ENCODE measurements around the gene COX14. TPM values are rescaled to one million over a fixed set of nuclear protein-coding genes. Genes with fewer than 3 reads are reported as not detected.
A peak's percentile ranks its signal among the peaks of the same experiment; 100 is the strongest.

COX14 gene
- total and polyA plus RNA-seq, 7 experiments from 2014 or later = 37.2 to 244 (median 49.0) TPM

- Histone ChIP-seq H3K9me3 (ENCODE audit: control insufficient read depth in 2 of 3, low read length in 3 of 3) (no peaks in the 10 kb centered on the region), H3K4me1 (ENCODE audit: control insufficient read depth in 2 of 2, insufficient read depth in 2 of 2, low read length in 2 of 2) (peaks cover 0 to 4% of the 10 kb centered on the region in 2 donors), H3K36me3 (ENCODE audit: control insufficient read depth in 2 of 3, insufficient read depth in 3 of 3, low read length in 3 of 3) (no peaks in the 10 kb centered on the region), H3K27ac (ENCODE audit: low read depth, low read length) (no peak overlapping the region), H3K27me3 (ENCODE audit: control insufficient read depth in 2 of 2, insufficient read depth in 2 of 2, low read length in 2 of 2) (no peaks in the 10 kb centered on the region), H3K4me3 (ENCODE audit: low read length) (no peak overlapping the region)
- ChIA-PET CTCF (interaction anchor here (0.5 to 2.4 kb wide), 12 partner anchors 8 to 1371 kb away, joined by 3 to 16 read pairs (median 3); no protein-coding TSS in a partner anchor), POLR2A (interaction anchor here (0.6 to 0.9 kb wide), 3 partner anchors 10 to 649 kb away, joined by 3 to 5 read pairs (median 3); partner anchors contain the start of gene CERS5)
- no peaks in the 10 kb centered on the region for H3K36me3 Mint-ChIP-seq
- no peaks in the 10 kb centered on the region for H3K27me3 Mint-ChIP-seq
- intact Hi-C loops (cut with micrococcal nuclease) = loop anchor here (1.0 to 2.0 kb wide), 5 partner anchors 10 to 240 kb away; partner anchors contain the start of gene SMARCD1 (in 2 of the 2)
- H3K9me3 Mint-ChIP-seq = peaks cover 0 to 1% (median 0%) of the 10 kb centered on the region in 11 donors
- H3K4me3 Mint-ChIP-seq = no peak overlapping the region
- ATAC-seq (peak; percentile 95), DNase-seq (peak; percentile 48 to 81 (median 69))
- H3K27ac Mint-ChIP-seq = peak overlapping the region in 4 of 9 donors; percentile 36 to 59 (median 43)
- H3K4me1 Mint-ChIP-seq = peaks cover 0 to 12% (median 7%) of the 10 kb centered on the region in 7 donors
Observed at GRCh38 chr12:50074936-50075807, 36.9 kb upstream of the COX14 start.

GRCh38 chr12:50075808-50076170, 36.2 kb upstream of the COX14 start:
- Mint-ChIP-seq H3K36me3 (no peaks in the 10 kb centered on the region), H3K4me3 (no peak overlapping the region), H3K9me3 (peaks cover 0 to 1% (median 0%) of the 10 kb centered on the region in 11 donors), H3K4me1 (peaks cover 0 to 6% (median under 1%) of the 10 kb centered on the region in 7 donors), H3K27me3 (no peaks in the 10 kb centered on the region), H3K27ac (no peak overlapping the region)
- ATAC-seq = no peak
- no peaks in the 10 kb centered on the region for H3K27me3 ChIP-seq (ENCODE audit: control insufficient read depth in 2 of 2, insufficient read depth in 2 of 2, low read length in 2 of 2)
- no peak for DNase-seq
- no peak overlapping the region for H3K4me3 ChIP-seq (ENCODE audit: low read length)
- intact Hi-C loops (cut with micrococcal nuclease) = loop anchor here (1.0 to 2.0 kb wide), 5 partner anchors 10 to 239 kb away; partner anchors contain the start of gene SMARCD1 (in 2 of the 2)
- peaks cover 0 to 4% of the 10 kb centered on the region in 2 donors for H3K4me1 ChIP-seq (ENCODE audit: control insufficient read depth in 2 of 2, insufficient read depth in 2 of 2, low read length in 2 of 2)
- H3K36me3 ChIP-seq (ENCODE audit: control insufficient read depth in 2 of 3, insufficient read depth in 3 of 3, low read length in 3 of 3) = no peaks in the 10 kb centered on the region
- H3K9me3 ChIP-seq (ENCODE audit: control insufficient read depth in 2 of 3, low read length in 3 of 3) = no peaks in the 10 kb centered on the region
- ChIA-PET POLR2A (interaction anchor here (0.6 kb wide), 1 partner anchor 9 kb away, joined by 3 read pairs; no protein-coding TSS in a partner anchor), CTCF (interaction anchor here (0.7 to 2.4 kb wide), 7 partner anchors 7 to 147 kb away, joined by 3 to 16 read pairs (median 6); partner anchors contain the start of gene COX14)
- no peak overlapping the region for H3K27ac ChIP-seq (ENCODE audit: low read depth, low read length)

GRCh38 chr12:50077099-50077498, 34.9 kb upstream of the COX14 start:
- ChIA-PET POLR2A (no interaction called here), CTCF (interaction anchor here (0.6 to 1.3 kb wide), 4 partner anchors 35 to 110 kb away, joined by 3 to 7 read pairs (median 4); partner anchors contain the start of gene COX14)
- Mint-ChIP-seq H3K4me1 (peaks cover 0 to 4% (median 0%) of the 10 kb centered on the region in 7 donors), H3K9me3 (peaks cover 0 to 1% (median 0%) of the 10 kb centered on the region in 11 donors), H3K36me3 (no peaks in the 10 kb centered on the region), H3K4me3 (no peak overlapping the region), H3K27ac (no peak overlapping the region), H3K27me3 (no peaks in the 10 kb centered on the region)
- Histone ChIP-seq H3K27ac (ENCODE audit: low read depth, low read length) (no peak overlapping the region), H3K4me3 (ENCODE audit: low read length) (no peak overlapping the region), H3K4me1 (ENCODE audit: control insufficient read depth in 2 of 2, insufficient read depth in 2 of 2, low read length in 2 of 2) (peaks cover 0 to 4% of the 10 kb centered on the region in 2 donors), H3K27me3 (ENCODE audit: control insufficient read depth in 2 of 2, insufficient read depth in 2 of 2, low read length in 2 of 2) (no peaks in the 10 kb centered on the region), H3K36me3 (ENCODE audit: control insufficient read depth in 2 of 3, insufficient read depth in 3 of 3, low read length in 3 of 3) (no peaks in the 10 kb centered on the region), H3K9me3 (ENCODE audit: control insufficient read depth in 2 of 3, low read length in 3 of 3) (no peaks in the 10 kb centered on the region)
- DNase-seq = no peak
- ATAC-seq = no peak
- intact Hi-C loops (cut with micrococcal nuclease) = no loop called here

- DNase-seq (no peak), ATAC-seq (no peak)
- Histone ChIP-seq H3K4me1 (ENCODE audit: control insufficient read depth in 2 of 2, insufficient read depth in 2 of 2, low read length in 2 of 2) (peaks cover 0 to 4% of the 10 kb centered on the region in 2 donors), H3K27me3 (ENCODE audit: control insufficient read depth in 2 of 2, insufficient read depth in 2 of 2, low read length in 2 of 2) (no peaks in the 10 kb centered on the region), H3K9me3 (ENCODE audit: control insufficient read depth in 2 of 3, low read length in 3 of 3) (no peaks in the 10 kb centered on the region), H3K27ac (ENCODE audit: low read depth, low read length) (no peak overlapping the region), H3K4me3 (ENCODE audit: low read length) (no peak overlapping the region), H3K36me3 (ENCODE audit: control insufficient read depth in 2 of 3, insufficient read depth in 3 of 3, low read length in 3 of 3) (no peaks in the 10 kb centered on the region)
- Mint-ChIP-seq H3K27ac (no peak overlapping the region), H3K27me3 (no peaks in the 10 kb centered on the region), H3K4me3 (no peak overlapping the region), H3K9me3 (peaks cover 0 to 1% (median 0%) of the 10 kb centered on the region in 11 donors), H3K4me1 (peaks cover 0 to 4% (median 1%) of the 10 kb centered on the region in 7 donors), H3K36me3 (no peaks in the 10 kb centered on the region)
- ChIA-PET POLR2A (no interaction called here), CTCF (interaction anchor here (0.7 to 1.1 kb wide), 4 partner anchors 9 to 98 kb away, joined by 3 to 6 read pairs (median 4); no protein-coding TSS in a partner anchor)
- intact Hi-C loops (cut with micrococcal nuclease) = no loop called here
Observed at GRCh38 chr12:50078281-50078680, 33.8 kb upstream of the COX14 start.

GRCh38 chr12:50079771-50080170, 32.3 kb upstream of the COX14 start:
- H3K9me3 Mint-ChIP-seq = peaks cover 0 to 1% (median 0%) of the 10 kb centered on the region in 11 donors
- H3K4me1 ChIP-seq (ENCODE audit: control insufficient read depth in 2 of 2, insufficient read depth in 2 of 2, low read length in 2 of 2) = peaks cover 0 to 4% of the 10 kb centered on the region in 2 donors
- CTCF ChIA-PET = no interaction called here
- H3K27me3 Mint-ChIP-seq = no peaks in the 10 kb centered on the region
- DNase-seq = no peak
- peaks cover 0 to 2% (median 0%) of the 10 kb centered on the region in 3 experiments for H3K36me3 ChIP-seq (ENCODE audit: control insufficient read depth in 2 of 3, insufficient read depth in 3 of 3, low read length in 3 of 3)
- H3K9me3 ChIP-seq (ENCODE audit: control insufficient read depth in 2 of 3, low read length in 3 of 3) = no peaks in the 10 kb centered on the region
- no peaks in the 10 kb centered on the region for H3K27me3 ChIP-seq (ENCODE audit: control insufficient read depth in 2 of 2, insufficient read depth in 2 of 2, low read length in 2 of 2)
- H3K27ac ChIP-seq (ENCODE audit: low read depth, low read length) = no peak overlapping the region
- no peak overlapping the region for H3K4me3 ChIP-seq (ENCODE audit: low read length)
- no peak overlapping the region for H3K4me3 Mint-ChIP-seq
- H3K27ac Mint-ChIP-seq = peak overlapping the region in 1 of 9 donors; percentile 62
- ATAC-seq = no peak
- POLR2A ChIA-PET = interaction anchor here (2.2 kb wide), 1 partner anchor 33 kb away, joined by 6 read pairs; the partner anchor contains the start of gene COX14
- no peaks in the 10 kb centered on the region for H3K36me3 Mint-ChIP-seq
- H3K4me1 Mint-ChIP-seq = peaks cover 6 to 13% (median 8%) of the 10 kb centered on the region in 7 donors
- intact Hi-C loops (cut with micrococcal nuclease) = loop anchor here in 1 of 2 donors (10.0 kb wide), 2 partner anchors 455 to 1975 kb away; partner anchors contain the start of genes NR4A1 and PRPF40B

- no peaks in the 10 kb centered on the region for H3K9me3 ChIP-seq (ENCODE audit: control insufficient read depth in 2 of 3, low read length in 3 of 3)
- Mint-ChIP-seq H3K4me1 (peaks cover 6 to 19% (median 17%) of the 10 kb centered on the region in 7 donors), H3K27me3 (no peaks in the 10 kb centered on the region), H3K9me3 (peaks cover 0 to 1% (median 0%) of the 10 kb centered on the region in 11 donors), H3K36me3 (no peaks in the 10 kb centered on the region), H3K4me3 (peak overlapping the region in 1 of 10 donors; percentile 29), H3K27ac (peak overlapping the region in 2 of 9 donors; percentile 59 to 80)
- no peak overlapping the region for H3K4me3 ChIP-seq (ENCODE audit: low read length)
- intact Hi-C loops (cut with micrococcal nuclease) = loop anchor here in 1 of 2 donors (10.0 kb wide), 2 partner anchors 456 to 1974 kb away; partner anchors contain the start of genes NR4A1 and PRPF40B
- peaks cover 0 to 8% (median 0%) of the 10 kb centered on the region in 3 experiments for H3K36me3 ChIP-seq (ENCODE audit: control insufficient read depth in 2 of 3, insufficient read depth in 3 of 3, low read length in 3 of 3)
- no peak overlapping the region for H3K27ac ChIP-seq (ENCODE audit: low read depth, low read length)
- ATAC-seq (no peak), DNase-seq (no peak)
- peaks cover 0 to 5% of the 10 kb centered on the region in 2 donors for H3K4me1 ChIP-seq (ENCODE audit: control insufficient read depth in 2 of 2, insufficient read depth in 2 of 2, low read length in 2 of 2)
- ChIA-PET CTCF (no interaction called here), POLR2A (interaction anchor here (2.2 kb wide), 1 partner anchor 31 kb away, joined by 6 read pairs; the partner anchor contains the start of gene COX14)
- no peaks in the 10 kb centered on the region for H3K27me3 ChIP-seq (ENCODE audit: control insufficient read depth in 2 of 2, insufficient read depth in 2 of 2, low read length in 2 of 2)
Observed at GRCh38 chr12:50081096-50081808, 30.8 kb upstream of the COX14 start.
